ENCODE results near the gene ZNF627. TPM values are rescaled to one million over a fixed set of nuclear protein-coding genes. Genes with fewer than 3 reads are reported as not detected.
"Not testable (repeated sequence)": the region's sequence is repeated elsewhere in the genome, so short reads cannot be mapped to it uniquely, and the experiment has no call there.

The ZNF627 gene
- total RNA-seq, 2 donors from 2014 or later = 4.6 to 8.8 TPM

- H3K4me1 ChIP-seq = no peaks in the 10 kb centered on the region
- intact Hi-C loops (cut with DNase I) = no loop called here
- TF ChIP-seq, protein P1, sequence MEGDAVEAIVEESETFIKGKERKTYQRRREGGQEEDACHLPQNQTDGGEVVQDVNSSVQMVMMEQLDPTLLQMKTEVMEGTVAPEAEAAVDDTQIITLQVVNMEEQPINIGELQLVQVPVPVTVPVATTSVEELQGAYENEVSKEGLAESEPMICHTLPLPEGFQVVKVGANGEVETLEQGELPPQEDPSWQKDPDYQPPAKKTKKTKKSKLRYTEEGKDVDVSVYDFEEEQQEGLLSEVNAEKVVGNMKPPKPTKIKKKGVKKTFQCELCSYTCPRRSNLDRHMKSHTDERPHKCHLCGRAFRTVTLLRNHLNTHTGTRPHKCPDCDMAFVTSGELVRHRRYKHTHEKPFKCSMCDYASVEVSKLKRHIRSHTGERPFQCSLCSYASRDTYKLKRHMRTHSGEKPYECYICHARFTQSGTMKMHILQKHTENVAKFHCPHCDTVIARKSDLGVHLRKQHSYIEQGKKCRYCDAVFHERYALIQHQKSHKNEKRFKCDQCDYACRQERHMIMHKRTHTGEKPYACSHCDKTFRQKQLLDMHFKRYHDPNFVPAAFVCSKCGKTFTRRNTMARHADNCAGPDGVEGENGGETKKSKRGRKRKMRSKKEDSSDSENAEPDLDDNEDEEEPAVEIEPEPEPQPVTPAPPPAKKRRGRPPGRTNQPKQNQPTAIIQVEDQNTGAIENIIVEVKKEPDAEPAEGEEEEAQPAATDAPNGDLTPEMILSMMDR (IDR thresholded peaks at IDR 0.05) = no peak
- TF ChIP-seq POLR2A (IDR thresholded peaks at IDR 0.05) = no peak
- no peaks in the 10 kb centered on the region for H3K27me3 ChIP-seq
- no peak for ATAC-seq
- H3K36me3 ChIP-seq (replicated peaks in 1 of 2; ENCODE audit: insufficient read depth in 1 of 2, low read depth in 2 of 2) = peaks cover 5 to 8% of the 10 kb centered on the region in 2 donors
- H3K4me3 ChIP-seq = no peak overlapping the region
- WGBS, 2 donors = 90 to 100% methylated on average over 1 of the region's 1 CpG
- no peak for DNase-seq
- H3K9me3 ChIP-seq = peaks cover 0 to 2% (median 0%) of the 10 kb centered on the region in 3 donors
- H3K27ac ChIP-seq = no peak overlapping the region
These were observed 14.4 kb downstream of the ZNF627 start for GRCh38 chr19:11611730-11612129.

- Histone ChIP-seq H3K4me1 (no peaks in the 10 kb centered on the region), H3K4me3 (no peak overlapping the region), H3K9me3 (peaks cover 0 to 13% (median 0%) of the 10 kb centered on the region in 3 donors), H3K27me3 (no peaks in the 10 kb centered on the region), H3K27ac (no peak overlapping the region), H3K36me3 (replicated peaks in 1 of 2; ENCODE audit: insufficient read depth in 1 of 2, low read depth in 2 of 2) (peaks cover 16 to 17% of the 10 kb centered on the region in 2 donors)
- ATAC-seq = no peak
- TF ChIP-seq POLR2A (IDR thresholded peaks at IDR 0.05) = no peak
- DNase-seq = no peak
- intact Hi-C loops (cut with DNase I) = no loop called here
- WGBS, 2 donors = 93 to 97% methylated on average over 5 of the region's 5 CpGs
These were observed 15.7 kb downstream of the ZNF627 start for GRCh38 chr19:11612816-11613511.

DNA sequence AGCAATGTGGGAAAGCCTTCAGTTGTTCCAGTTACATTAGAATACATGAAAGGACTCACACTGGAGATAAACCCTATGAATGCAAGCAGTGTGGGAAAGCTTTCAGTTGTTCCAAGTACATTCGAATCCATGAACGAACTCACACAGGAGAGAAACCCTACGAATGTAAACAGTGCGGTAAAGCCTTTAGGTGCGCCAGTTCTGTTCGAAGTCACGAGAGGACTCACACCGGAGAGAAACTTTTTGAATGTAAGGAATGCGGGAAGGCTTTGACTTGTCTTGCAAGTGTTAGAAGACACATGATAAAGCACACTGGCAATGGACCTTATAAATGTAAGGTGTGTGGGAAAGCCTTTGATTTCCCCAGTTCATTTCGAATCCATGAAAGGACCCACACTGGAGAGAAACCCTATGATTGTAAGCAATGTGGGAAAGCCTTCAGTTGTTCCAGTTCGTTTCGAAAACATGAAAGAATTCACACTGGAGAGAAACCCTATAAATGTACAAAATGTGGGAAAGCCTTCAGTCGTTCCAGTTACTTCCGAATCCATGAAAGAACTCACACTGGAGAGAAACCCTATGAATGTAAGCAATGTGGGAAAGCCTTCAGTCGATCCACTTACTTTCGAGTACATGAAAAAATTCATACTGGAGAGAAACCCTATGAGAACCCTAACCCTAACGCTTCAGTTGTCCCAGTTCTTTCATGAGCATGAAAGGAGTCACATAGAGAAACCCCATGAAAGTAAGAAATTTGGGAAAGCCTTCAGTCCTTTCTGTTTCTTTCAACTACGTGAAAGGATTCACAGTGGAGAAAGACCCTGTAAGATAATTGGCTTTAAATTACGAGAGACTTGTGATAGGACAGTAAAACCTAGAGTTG lies 20.1 kb downstream of the ZNF627 start:
- DNase-seq (no peak), ATAC-seq (no peak)
- Histone ChIP-seq H3K27me3 (no peaks in the 10 kb centered on the region), H3K36me3 (replicated peaks in 1 of 2; ENCODE audit: insufficient read depth in 1 of 2, low read depth in 2 of 2) (peaks cover 17 to 25% of the 10 kb centered on the region in 2 donors), H3K27ac (no peak overlapping the region), H3K9me3 (peaks cover 0 to 14% (median 0%) of the 10 kb centered on the region in 3 donors), H3K4me1 (no peaks in the 10 kb centered on the region), H3K4me3 (no peak overlapping the region)
- intact Hi-C loops (cut with DNase I) = no loop called here
- TF ChIP-seq POLR2A (IDR thresholded peaks at IDR 0.05) = no peak
- TF ChIP-seq, protein P1 (IDR thresholded peaks at IDR 0.05) = no peak
- 96 to 98% methylated on average over 19 of the region's 19 CpGs for WGBS, 2 donors

GRCh38 chr19:11620553-11620952 lies 23.3 kb downstream of the ZNF627 start:
- no peak for TF ChIP-seq POLR2A (IDR thresholded peaks at IDR 0.05)
- TF ChIP-seq, protein P1 (IDR thresholded peaks at IDR 0.05) = no peak
- peaks cover 17 to 25% of the 10 kb centered on the region in 2 donors for H3K36me3 ChIP-seq (replicated peaks in 1 of 2; ENCODE audit: insufficient read depth in 1 of 2, low read depth in 2 of 2)
- 71 to 98% methylated on average over 4 of the region's 4 CpGs for WGBS, 2 donors

DNA sequence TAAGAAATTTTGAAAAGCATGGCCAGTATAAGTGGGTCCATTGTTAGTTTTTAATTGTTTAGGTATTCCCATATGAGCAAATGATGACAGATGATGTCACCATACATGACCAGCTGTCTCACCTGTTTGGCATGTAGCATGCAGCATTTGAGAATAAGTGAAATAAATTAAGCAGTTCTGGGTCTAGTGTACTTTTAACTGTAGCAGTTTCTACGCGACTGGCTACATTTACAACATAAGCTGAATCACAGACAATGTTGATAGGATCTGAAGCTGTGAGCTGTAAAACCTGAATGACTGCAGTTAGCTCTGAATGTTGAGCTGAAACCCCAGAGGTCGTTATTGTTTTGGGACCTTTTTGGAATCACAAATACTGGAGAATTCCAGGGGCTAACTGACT lies 25.1 kb downstream of the ZNF627 start:
- intact Hi-C loops (cut with DNase I); H3K9me3 ChIP-seq; DNase-seq; H3K27ac ChIP-seq; H3K4me3 ChIP-seq; ATAC-seq; H3K27me3 ChIP-seq: not testable (repeated sequence)
- H3K4me1 ChIP-seq = peaks cover 19% of the 10 kb centered on the region
- WGBS, 2 donors = 62 to 66% methylated on average over 3 of the region's 3 CpGs
- H3K36me3 ChIP-seq (replicated peaks in 1 of 2; ENCODE audit: insufficient read depth in 1 of 2, low read depth in 2 of 2) = peaks cover 2 to 14% of the 10 kb centered on the region in 2 donors

More at GRCh38 chr19:11620553-11620952, 23.3 kb downstream of the ZNF627 start:
- ATAC-seq = no peak
- Histone ChIP-seq H3K4me3 (no peak overlapping the region), H3K27me3 (no peaks in the 10 kb centered on the region), H3K4me1 (peaks cover 19% of the 10 kb centered on the region), H3K9me3 (peaks cover 0 to 14% (median 0%) of the 10 kb centered on the region in 3 donors), H3K27ac (no peak overlapping the region)
- DNase-seq = no peak
- intact Hi-C loops (cut with DNase I) = no loop called here
